ENCODE results near the gene RAB23. TPM values are rescaled to one million over a fixed set of nuclear protein-coding genes. Genes with fewer than 3 reads are reported as not detected.

RAB23 gene
- total and polyA plus RNA-seq, 2 experiments from 2014 or later, result 20.2 to 37.2 TPM

GRCh38 chr6:57195457-57195856, 26.6 kb downstream of the RAB23 start:
- no peak overlapping the region for H2AFZ ChIP-seq
- H3K4me2 ChIP-seq, result no peak overlapping the region
- no peaks in the 10 kb centered on the region for H3K36me3 ChIP-seq (replicated peaks; ENCODE audit: insufficient read depth, low read depth)
- H3K4me1 ChIP-seq (ENCODE audit: insufficient read depth), result no peaks in the 10 kb centered on the region
- H3K9me3 ChIP-seq (ENCODE audit: low read depth), result no peaks in the 10 kb centered on the region
- no peaks in the 10 kb centered on the region for H3K27me3 ChIP-seq
- H3K79me2 ChIP-seq, result peaks cover 16% of the 10 kb centered on the region
- no peak overlapping the region for H3K27ac ChIP-seq
- DNase-seq (ENCODE audit: low spot score), result no peak
- 83% methylated on average over 2 of the region's 2 CpGs for WGBS (ENCODE audit: low lambda C conversion rate, missing lambda C conversion rate)
- H4K20me1 ChIP-seq (ENCODE audit: insufficient read depth, poor library complexity, severe bottlenecking), result no peaks in the 10 kb centered on the region
- no peaks in the 10 kb centered on the region for H3K9me2 ChIP-seq (replicated peaks; ENCODE audit: insufficient read depth)
- TF ChIP-seq EZH2phosphoT487 (IDR thresholded peaks at IDR 0.05; ENCODE audit: low read depth, severe bottlenecking, unreplicated experiment), result no peak
- no peak for TF ChIP-seq EZH2 (IDR thresholded peaks at IDR 0.05; ENCODE audit: borderline replicate concordance)
- no peak for TF ChIP-seq CTCF (IDR thresholded peaks at IDR 0.05; ENCODE audit: poor library complexity)
- H3K4me3 ChIP-seq, result no peak overlapping the region

GRCh38 chr6:57193177-57193576, 28.9 kb downstream of the RAB23 start:
- DNase-seq (ENCODE audit: low spot score), result no peak
- TF ChIP-seq EZH2phosphoT487 (IDR thresholded peaks at IDR 0.05; ENCODE audit: low read depth, severe bottlenecking, unreplicated experiment) (no peak), EZH2 (IDR thresholded peaks at IDR 0.05; ENCODE audit: borderline replicate concordance) (no peak)
- H3K79me2 ChIP-seq, result peaks cover 7% of the 10 kb centered on the region
- no peak overlapping the region for H3K4me2 ChIP-seq
- H4K20me1 ChIP-seq (ENCODE audit: insufficient read depth, poor library complexity, severe bottlenecking), result no peaks in the 10 kb centered on the region
- no peaks in the 10 kb centered on the region for H3K36me3 ChIP-seq (replicated peaks; ENCODE audit: insufficient read depth, low read depth)
- H3K9me2 ChIP-seq (replicated peaks; ENCODE audit: insufficient read depth), result no peaks in the 10 kb centered on the region
- no peak overlapping the region for H2AFZ ChIP-seq
- H3K27me3 ChIP-seq, result no peaks in the 10 kb centered on the region
- H3K4me1 ChIP-seq (ENCODE audit: insufficient read depth), result no peaks in the 10 kb centered on the region
- H3K9me3 ChIP-seq (ENCODE audit: low read depth), result no peaks in the 10 kb centered on the region
- no peak overlapping the region for H3K4me3 ChIP-seq
- peak overlapping the region; percentile 49 for H3K27ac ChIP-seq

GRCh38 chr6:57190140-57190539, 32.0 kb downstream of the RAB23 start:
- Histone ChIP-seq H3K9me3 (ENCODE audit: low read depth) (no peaks in the 10 kb centered on the region), H3K79me2 (no peaks in the 10 kb centered on the region), H3K36me3 (replicated peaks; ENCODE audit: insufficient read depth, low read depth) (no peaks in the 10 kb centered on the region), H3K4me2 (no peak overlapping the region), H3K4me3 (no peak overlapping the region), H4K20me1 (ENCODE audit: insufficient read depth, poor library complexity, severe bottlenecking) (no peaks in the 10 kb centered on the region), H3K4me1 (ENCODE audit: insufficient read depth) (no peaks in the 10 kb centered on the region), H3K27me3 (no peaks in the 10 kb centered on the region), H2AFZ (no peak overlapping the region), H3K27ac (no peak overlapping the region), H3K9me2 (replicated peaks; ENCODE audit: insufficient read depth) (no peaks in the 10 kb centered on the region)
- TF ChIP-seq CTCF (IDR thresholded peaks at IDR 0.05; ENCODE audit: poor library complexity), result peak; percentile 52
- TF ChIP-seq EZH2 (IDR thresholded peaks at IDR 0.05; ENCODE audit: borderline replicate concordance), result no peak
- peak; percentile 46 for DNase-seq (ENCODE audit: low spot score)
- 76% methylated on average over 2 of the region's 2 CpGs for WGBS (ENCODE audit: low lambda C conversion rate, missing lambda C conversion rate)

GRCh38 chr6:57183336-57183735, 38.8 kb downstream of the RAB23 start:
- H3K9me2 ChIP-seq (replicated peaks; ENCODE audit: insufficient read depth), result no peaks in the 10 kb centered on the region
- no peak overlapping the region for H3K4me3 ChIP-seq
- H3K36me3 ChIP-seq (replicated peaks; ENCODE audit: insufficient read depth, low read depth), result no peaks in the 10 kb centered on the region
- no peak overlapping the region for H2AFZ ChIP-seq
- TF ChIP-seq CTCF (IDR thresholded peaks at IDR 0.05; ENCODE audit: poor library complexity), result no peak
- TF ChIP-seq EZH2 (IDR thresholded peaks at IDR 0.05; ENCODE audit: borderline replicate concordance), result no peak
- TF ChIP-seq EZH2phosphoT487 (IDR thresholded peaks at IDR 0.05; ENCODE audit: low read depth, severe bottlenecking, unreplicated experiment), result no peak
- no peaks in the 10 kb centered on the region for H3K27me3 ChIP-seq
- H3K4me2 ChIP-seq, result no peak overlapping the region
- H3K79me2 ChIP-seq, result peaks cover 29% of the 10 kb centered on the region
- WGBS (ENCODE audit: low lambda C conversion rate, missing lambda C conversion rate), result 92% methylated on average over 2 of the region's 2 CpGs
- no peak for DNase-seq (ENCODE audit: low spot score)
- H3K4me1 ChIP-seq (ENCODE audit: insufficient read depth), result no peaks in the 10 kb centered on the region
- H3K9me3 ChIP-seq (ENCODE audit: low read depth), result no peaks in the 10 kb centered on the region
- no peaks in the 10 kb centered on the region for H4K20me1 ChIP-seq (ENCODE audit: insufficient read depth, poor library complexity, severe bottlenecking)
- no peak overlapping the region for H3K27ac ChIP-seq
